GM12891 (cell line): Measurements from ENCODE around the gene SORT1.

Source experiments
- PAX5 ChIP-seq: IDR thresholded peaks from 2 replicates; pipeline ENCODE4 v1.6.1; 2011; ENCODE audit warnings: low read length, moderate library complexity, mild to moderate bottlenecking; ENCODE audit not compliant: insufficient read depth, severe bottlenecking
- POLR2A ChIP-seq: IDR thresholded peaks from 2 replicates; pipeline ENCODE4 v1.6.1; 2011; ENCODE audit warnings: low read depth, low read length, control low read depth
- POLR2AphosphoS5 ChIP-seq: IDR thresholded peaks from 2 replicates; pipeline ENCODE4 v1.6.1; 2011; ENCODE audit warnings: low read depth, low read length, control low read depth
- POU2F2 ChIP-seq: IDR thresholded peaks from 2 replicates; pipeline ENCODE4 v1.6.1; 2011; ENCODE audit warnings: low read depth, mild to moderate bottlenecking, control low read depth, low read length, moderate library complexity
- TAF1 ChIP-seq: IDR thresholded peaks from 2 replicates; pipeline ENCODE4 v1.6.1; 2011; ENCODE audit warnings: low read depth, low read length, control low read depth

- no peak for TF ChIP-seq POLR2A
- no peak for TF ChIP-seq POLR2AphosphoS5
- no peak for TF ChIP-seq PAX5
- TF ChIP-seq TAF1: no peak
- TF ChIP-seq POU2F2: no peak
These were observed 2.4 kb upstream of the SORT1 start for GRCh38 chr1:109400035-109400655.
